Ishikawa (cell line): Measurements from ENCODE around the gene U2AF2.

Experiments used
- CEBPB ChIP-seq: IDR thresholded peaks from 2 replicates; pipeline ENCODE4 v1.6.1; 2012
- EGR1 ChIP-seq: IDR thresholded peaks from 2 replicates; pipeline ENCODE4 v1.6.1; 2012
- EP300 ChIP-seq: IDR thresholded peaks from 2 replicates; pipeline ENCODE4 v1.6.1; 2012; ENCODE audit warnings: borderline replicate concordance
- FOXM1 ChIP-seq: IDR thresholded peaks from 2 replicates; pipeline ENCODE4 v1.6.1; 2012; ENCODE audit warnings: low read depth, borderline replicate concordance
- RAD21 ChIP-seq: IDR thresholded peaks from 2 replicates; pipeline ENCODE4 v1.6.1; 2012; ENCODE audit warnings: low read depth
- YY1 ChIP-seq: IDR thresholded peaks from 2 replicates; pipeline ENCODE4 v1.6.1; 2012; ENCODE audit warnings: low read depth
- TF ChIP-seq, protein P1 (sequence below): IDR thresholded peaks from 2 replicates; pipeline ENCODE4 v1.6.1; 2012
- TF ChIP-seq, protein P2 (sequence below): IDR thresholded peaks from 2 replicates; pipeline ENCODE4 v1.6.1; 2012; ENCODE audit warnings: low read depth, mild to moderate bottlenecking

DNA sequence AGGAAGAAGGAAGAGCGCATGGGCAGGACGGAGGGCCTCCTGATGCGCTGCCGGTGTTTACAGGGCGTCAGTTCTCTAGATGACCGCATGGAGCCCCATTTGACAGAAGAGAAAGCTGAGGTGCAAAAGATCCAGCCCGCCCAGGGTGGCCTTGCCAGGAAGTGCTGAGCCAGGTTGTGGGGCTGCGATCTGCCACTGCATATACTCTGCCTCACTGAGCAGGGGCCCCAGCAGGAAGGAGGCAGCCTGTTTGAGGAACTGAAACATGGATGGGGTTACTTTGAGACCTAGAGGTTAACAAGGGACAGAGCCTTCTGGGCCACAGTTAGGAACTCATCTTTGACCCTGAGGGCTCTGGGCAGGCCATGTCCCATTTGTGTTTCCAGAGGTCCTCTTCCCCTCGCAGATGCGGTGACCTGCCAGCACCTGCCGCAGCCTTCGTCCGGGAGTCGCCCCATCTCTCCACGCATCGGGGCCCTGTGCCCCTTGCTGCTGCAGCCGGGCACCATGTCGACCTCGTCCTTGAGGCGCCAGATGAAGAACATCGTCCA is 23.4 kb downstream of the U2AF2 start:
- TF ChIP-seq EP300 (no peak), FOXM1 (no peak), CEBPB (no peak), RAD21 (no peak), EGR1 (no peak), YY1 (no peak)
- TF ChIP-seq, protein P1, sequence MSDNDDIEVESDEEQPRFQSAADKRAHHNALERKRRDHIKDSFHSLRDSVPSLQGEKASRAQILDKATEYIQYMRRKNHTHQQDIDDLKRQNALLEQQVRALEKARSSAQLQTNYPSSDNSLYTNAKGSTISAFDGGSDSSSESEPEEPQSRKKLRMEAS: no peak
- TF ChIP-seq, protein P2, sequence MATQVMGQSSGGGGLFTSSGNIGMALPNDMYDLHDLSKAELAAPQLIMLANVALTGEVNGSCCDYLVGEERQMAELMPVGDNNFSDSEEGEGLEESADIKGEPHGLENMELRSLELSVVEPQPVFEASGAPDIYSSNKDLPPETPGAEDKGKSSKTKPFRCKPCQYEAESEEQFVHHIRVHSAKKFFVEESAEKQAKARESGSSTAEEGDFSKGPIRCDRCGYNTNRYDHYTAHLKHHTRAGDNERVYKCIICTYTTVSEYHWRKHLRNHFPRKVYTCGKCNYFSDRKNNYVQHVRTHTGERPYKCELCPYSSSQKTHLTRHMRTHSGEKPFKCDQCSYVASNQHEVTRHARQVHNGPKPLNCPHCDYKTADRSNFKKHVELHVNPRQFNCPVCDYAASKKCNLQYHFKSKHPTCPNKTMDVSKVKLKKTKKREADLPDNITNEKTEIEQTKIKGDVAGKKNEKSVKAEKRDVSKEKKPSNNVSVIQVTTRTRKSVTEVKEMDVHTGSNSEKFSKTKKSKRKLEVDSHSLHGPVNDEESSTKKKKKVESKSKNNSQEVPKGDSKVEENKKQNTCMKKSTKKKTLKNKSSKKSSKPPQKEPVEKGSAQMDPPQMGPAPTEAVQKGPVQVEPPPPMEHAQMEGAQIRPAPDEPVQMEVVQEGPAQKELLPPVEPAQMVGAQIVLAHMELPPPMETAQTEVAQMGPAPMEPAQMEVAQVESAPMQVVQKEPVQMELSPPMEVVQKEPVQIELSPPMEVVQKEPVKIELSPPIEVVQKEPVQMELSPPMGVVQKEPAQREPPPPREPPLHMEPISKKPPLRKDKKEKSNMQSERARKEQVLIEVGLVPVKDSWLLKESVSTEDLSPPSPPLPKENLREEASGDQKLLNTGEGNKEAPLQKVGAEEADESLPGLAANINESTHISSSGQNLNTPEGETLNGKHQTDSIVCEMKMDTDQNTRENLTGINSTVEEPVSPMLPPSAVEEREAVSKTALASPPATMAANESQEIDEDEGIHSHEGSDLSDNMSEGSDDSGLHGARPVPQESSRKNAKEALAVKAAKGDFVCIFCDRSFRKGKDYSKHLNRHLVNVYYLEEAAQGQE: no peak
